Epithelial cell of proximal tubule (primary cell): ENCODE data around the gene SNRPD3. TPM values are rescaled to one million over a fixed set of nuclear protein-coding genes. Genes with fewer than 3 reads are reported as not detected.
"Not testable (repeated sequence)": the region's sequence is repeated elsewhere in the genome, so short reads cannot be mapped to it uniquely, and the experiment has no call there.

Source experiments
- DNase-seq: peaks from one replicate; pipeline ENCODE4 v3.0.0-alpha.2; 2011; ENCODE audit warnings: low read depth
- H3K4me3 ChIP-seq: 2 replicates; pipeline ENCODE4 v1.5.1; 2011; ENCODE audit warnings: low read depth, mild to moderate bottlenecking, low read length
- CTCF ChIP-seq: conservative IDR thresholded peaks from 2 replicates; pipeline ENCODE4 v1.5.1; 2012; ENCODE audit warnings: low read depth, mild to moderate bottlenecking, low read length
- total RNA-seq: library from RNA; depleted of rRNA; stranded (reverse); fragments of >200 nt; gene quantifications from 2 replicates; pipeline ENCODE4 v1.2.3, GENCODE V29; 2015

SNRPD3 gene
- total RNA-seq, 1 donor from 2014 or later = 256 TPM

- no peak for DNase-seq
- no peak for TF ChIP-seq CTCF
- peak overlapping the region; percentile 69 for H3K4me3 ChIP-seq
These were observed 36.5 kb downstream of the SNRPD3 start for GRCh38 chr22:24592058-24592850.

- no peak for DNase-seq
- peak within 1 kb of the TSS; percentile 69 for H3K4me3 ChIP-seq
- no peak for TF ChIP-seq CTCF
These were observed 37.2 kb downstream of the SNRPD3 start, which contains the start of gene LRRC75B for GRCh38 chr22:24592851-24593558. TSS of gene LRRC75B (minus strand) at chr22:24593073. CDS start at chr22:24593039, 34 bp downstream.

GRCh38 chr22:24593559-24593835 lies 37.7 kb downstream of the SNRPD3 start:
- H3K4me3 ChIP-seq = peak overlapping the region; percentile 69
- not testable (repeated sequence) for DNase-seq

- DNase-seq = no peak
- TF ChIP-seq CTCF = no peak
- H3K4me3 ChIP-seq = peak overlapping the region; percentile 69
These were observed 38.2 kb downstream of the SNRPD3 start for GRCh38 chr22:24593836-24594568.

- no peak for DNase-seq
- no peak overlapping the region for H3K4me3 ChIP-seq
- no peak for TF ChIP-seq CTCF
These were observed 38.8 kb downstream of the SNRPD3 start for GRCh38 chr22:24594569-24595120.

GRCh38 chr22:24595228-24595627 lies 39.4 kb downstream of the SNRPD3 start:
- DNase-seq = no peak
- no peak for TF ChIP-seq CTCF
- H3K4me3 ChIP-seq = no peak overlapping the region

- DNase-seq = no peak
- H3K4me3 ChIP-seq = no peak overlapping the region
- no peak for TF ChIP-seq CTCF
These were observed 40.1 kb downstream of the SNRPD3 start for GRCh38 chr22:24595863-24596262.

- H3K4me3 ChIP-seq, DNase-seq: not testable (repeated sequence)
These were observed 41.3 kb downstream of the SNRPD3 start for GRCh38 chr22:24597076-24597475.
